HepG2 (cell line): ENCODE data around the gene NSFL1C. TPM values are rescaled to one million over a fixed set of nuclear protein-coding genes. Genes with fewer than 3 reads are reported as not detected.

ENCODE experiments used
- ATAC-seq: fragments of 200-7000 bp; cut with Tn5 transposase; 3 replicates; pipeline ENCODE4 v1.9.1; 2020; ENCODE audit warnings: mild to moderate bottlenecking, moderate library complexity
- BruUV-seq: library from RNA; stranded (reverse); fragments of 400-500 nt; replicated peaks from 2 replicates; lab custom pipeline; 2021; lab: Mats Ljungman, UMichigan
- CTCF ChIA-PET: fragments of 300-600 bp; formaldehyde crosslinking; extraction: SDS; loops from one replicate; lab custom pipeline; 2021; ENCODE audit warnings: low total read pairs, inconsistent platforms, low intra/inter-chr PET ratio; lab: Yijun Ruan, JAX
- POLR2A ChIA-PET: fragments of 350-600 bp; sonication (Branson Sonifier 250); formaldehyde crosslinking; loops from one replicate; lab custom pipeline; 2020; ENCODE audit warnings: antibody characterized with exemption, inconsistent platforms; lab: Yijun Ruan, JAX
- DNase-seq: peaks from one replicate; pipeline ENCODE4 v3.0.0-alpha.2; 2015; ENCODE audit warnings: low spot score
- FAIRE-seq: peaks from 3 replicates; lab custom pipeline; 2011; peaks lifted over from hg19 to GRCh38; lab: Jason Lieb, UNC
- H2AFZ ChIP-seq: one replicate; pipeline ENCODE4 v1.6.1; 2011; ENCODE audit warnings: low read length, inconsistent platforms
- H3K27ac ChIP-seq: fragments of 300-600 bp; 3 replicates; pipeline ENCODE4 v1.8.0; 2011; ENCODE audit warnings: mixed run types, mild to moderate bottlenecking, mixed read lengths, low read length, inconsistent platforms; ENCODE audit not compliant: insufficient read depth; ENCODE audit errors: extremely low read length
- H3K27me3 ChIP-seq, 2 experiments: fragments of 200-600 bp in 1 of 2; 2 replicates in 1 of 2; 3 replicates in 1 of 2; pipeline versions ENCODE4 v1.6.0 to v1.8.0; 2011; ENCODE audit warnings: low read length in 2 of 2, mild to moderate bottlenecking in 2 of 2, moderate library complexity in 2 of 2, inconsistent platforms in 1 of 2; ENCODE audit not compliant: insufficient read depth in 2 of 2, control insufficient read depth in 1 of 2
- H3K36me3 ChIP-seq, 2 experiments: fragments of 200-600 bp in 1 of 2; replicated peaks in 1 of 2; 2 replicates in 1 of 2; 3 replicates in 1 of 2; pipeline versions ENCODE4 v1.5.1 to v1.8.0; 2011; ENCODE audit warnings: low read length in 2 of 2, inconsistent platforms in 1 of 2; ENCODE audit not compliant: insufficient read depth in 2 of 2, control insufficient read depth in 1 of 2
- H3K4me1 ChIP-seq: 2 replicates; pipeline ENCODE4 v1.5.1; 2012; ENCODE audit warnings: low read length, inconsistent platforms; ENCODE audit not compliant: insufficient read depth
- H3K4me2 ChIP-seq: 2 replicates; pipeline ENCODE4 v1.6.0; 2011; ENCODE audit warnings: low read depth, low read length, inconsistent platforms
- H3K4me3 ChIP-seq, 3 experiments: fragments of 200-600 bp in 1 of 3; sonication (generic), shearing (Covaris generic) in 1 of 3; replicated peaks in 1 of 3; 2 replicates each; pipeline ENCODE4 v1.5.1; 2011 to 2016; ENCODE audit warnings: low read length in 3 of 3, inconsistent platforms in 2 of 3, low read depth in 2 of 3, mild to moderate bottlenecking in 2 of 3, control low read depth in 1 of 3, mixed read lengths in 1 of 3; ENCODE audit not compliant: insufficient read depth in 1 of 3
- H3K79me2 ChIP-seq: one replicate; pipeline ENCODE4 v1.6.1; 2011; ENCODE audit warnings: low read length, inconsistent platforms; ENCODE audit not compliant: insufficient read depth
- H3K9ac ChIP-seq: 2 replicates; pipeline ENCODE4 v1.6.0; 2011; ENCODE audit warnings: mild to moderate bottlenecking, low read depth, low read length, inconsistent platforms; ENCODE audit not compliant: insufficient read depth
- H3K9me3 ChIP-seq: 2 replicates; pipeline ENCODE4 v1.5.1; 2012; ENCODE audit warnings: mild to moderate bottlenecking, low read length
- H4K20me1 ChIP-seq: 2 replicates; pipeline ENCODE4 v1.6.0; 2011; ENCODE audit warnings: inconsistent platforms, mild to moderate bottlenecking, low read length, moderate library complexity; ENCODE audit not compliant: insufficient read depth
- ARID4A ChIP-seq: sonication (generic); formaldehyde crosslinking; IDR thresholded peaks from 2 replicates; pipeline ENCODE4 v1.5.0; 2020; ENCODE audit warnings: mild to moderate bottlenecking, missing genetic modification reagents, borderline replicate concordance
- CCDC6 ChIP-seq: sonication (generic); formaldehyde crosslinking; IDR thresholded peaks from 2 replicates; pipeline ENCODE4 v1.8.1; 2022; ENCODE audit warnings: mild to moderate bottlenecking, missing genetic modification reagents, moderate library complexity
- GMEB1 ChIP-seq: sonication (generic); formaldehyde crosslinking; IDR thresholded peaks from 2 replicates; pipeline ENCODE4 v1.5.1; 2020; ENCODE audit warnings: missing genetic modification reagents, mild to moderate bottlenecking, borderline replicate concordance
- IKZF4 ChIP-seq: sonication (generic); formaldehyde crosslinking; IDR thresholded peaks from 2 replicates; pipeline ENCODE4 v1.5.1; 2020; ENCODE audit warnings: borderline replicate concordance, mild to moderate bottlenecking, low read depth, missing genetic modification reagents; ENCODE audit errors: not compliant biosample characterization
- KMT2A ChIP-seq: sonication (generic); formaldehyde crosslinking; IDR thresholded peaks from 2 replicates; pipeline ENCODE4 v1.4.0; 2020; ENCODE audit warnings: missing genetic modification reagents
- MIER3 ChIP-seq: IDR thresholded peaks from 2 replicates; pipeline ENCODE4 v1.6.1; 2016; ENCODE audit warnings: missing compliant biosample characterization, borderline replicate concordance
- MIXL1 ChIP-seq: IDR thresholded peaks from 2 replicates; pipeline ENCODE4 v1.6.1; 2016
- MZF1 ChIP-seq: sonication (generic); formaldehyde crosslinking; IDR thresholded peaks from 2 replicates; pipeline ENCODE4 v1.8.1; 2023; ENCODE audit warnings: mild to moderate bottlenecking, missing genetic modification reagents, borderline replicate concordance
- PAWR ChIP-seq: sonication (generic); formaldehyde crosslinking; IDR thresholded peaks from 2 replicates; pipeline ENCODE4 v1.4.0; 2020; ENCODE audit warnings: missing genetic modification reagents, mild to moderate bottlenecking, borderline replicate concordance
- REXO4 ChIP-seq: sonication (generic); formaldehyde crosslinking; IDR thresholded peaks from 2 replicates; pipeline ENCODE4 v1.8.0; 2022; ENCODE audit warnings: missing genetic modification reagents, mild to moderate bottlenecking, borderline replicate concordance
- TEAD2 ChIP-seq: sonication (generic); formaldehyde crosslinking; IDR thresholded peaks from 2 replicates; pipeline ENCODE4 v1.9.0; 2021; ENCODE audit warnings: missing genetic modification reagents
- TOE1 ChIP-seq: sonication (generic); formaldehyde crosslinking; IDR thresholded peaks from 2 replicates; pipeline ENCODE4 v1.4.0; 2020; ENCODE audit warnings: mild to moderate bottlenecking, missing genetic modification reagents
- YY1 ChIP-seq: IDR thresholded peaks from 2 replicates; pipeline ENCODE4 v1.6.1; 2011; ENCODE audit warnings: low read length, low read depth, moderate library complexity, mild to moderate bottlenecking; ENCODE audit not compliant: insufficient read depth, insufficient replicate concordance
- ZBTB42 ChIP-seq: sonication (generic); formaldehyde crosslinking; IDR thresholded peaks from 2 replicates; pipeline ENCODE4 v1.5.0; 2020; ENCODE audit warnings: mild to moderate bottlenecking, missing genetic modification reagents
- ZNF12 ChIP-seq: sonication (generic); formaldehyde crosslinking; IDR thresholded peaks from 2 replicates; pipeline ENCODE4 v1.5.0; 2020; ENCODE audit warnings: missing genetic modification reagents
- ZNF207 ChIP-seq: fragments of 450-650 bp; IDR thresholded peaks from 2 replicates; pipeline ENCODE4 v1.6.1; 2016; ENCODE audit warnings: antibody characterized with exemption, borderline replicate concordance
- ZNF724P ChIP-seq: sonication (generic); formaldehyde crosslinking; IDR thresholded peaks from 2 replicates; pipeline ENCODE4 v1.8.0; 2022; ENCODE audit warnings: missing genetic modification reagents, borderline replicate concordance
- ZNF770 ChIP-seq: sonication (generic); formaldehyde crosslinking; IDR thresholded peaks from 2 replicates; pipeline ENCODE4 v1.5.0; 2020; ENCODE audit warnings: mild to moderate bottlenecking, missing genetic modification reagents
- WGBS: methylation state at CpG from one replicate; pipeline ENCODE4 v1.1.6; 2017; ENCODE audit warnings: low lambda C conversion rate; 5-methylcytosine and 5-hydroxymethylcytosine counted together
- in situ Hi-C: cut with HindIII; loops from 2 replicates; pipeline ENCODE4 v1.10.0; 2017; ENCODE audit warnings: low pct_unique_long_range_greater_than_20kb; ENCODE audit not compliant: extremely low pct_ligation_motif_present
- intact Hi-C: fragments of 100-400 bp; cut with micrococcal nuclease; formaldehyde crosslinking; loops from one replicate; pipeline ENCODE4 v1.10.0; 2022; ENCODE audit not compliant: unreplicated experiment
- polyA plus RNA-seq, 8 experiments: library from polyadenylated mRNA; depleted of rRNA in 3 of 8; stranded (reverse) in 7 of 8; unstranded in 1 of 8; fragments of >200 nt; fragmentation: Illumina TruSeq in 4 of 8; extraction: Trizol in 4 of 8; gene quantifications; 2 replicates each; pipeline versions ENCODE4 v1.2.1 to v1.2.3, GENCODE V29; 2011 to 2016; ENCODE audit warnings: low read depth in 4 of 8, missing spikeins in 1 of 8, mixed read lengths in 1 of 8; ENCODE audit not compliant: insufficient read depth in 1 of 8
- total RNA-seq, 5 experiments: library from RNA; depleted of rRNA; stranded (reverse); fragments of >200 nt; fragmentation: Illumina TruSeq; extraction: Trizol; gene quantifications; 2 replicates each; pipeline ENCODE4 v1.2.3, GENCODE V29; 2016; ENCODE audit warnings: low read depth in 1 of 5

NSFL1C gene
- total and polyA plus RNA-seq, 2 of the 13 experiments (the other 11 are each of a cell fraction or from before 2014, with no cell fraction given) = 22.9 to 62.7 TPM

GRCh38 chr20:1420066-1420465 lies 46.6 kb downstream of the NSFL1C start:
- peaks cover 31% of the 10 kb centered on the region for H3K4me1 ChIP-seq

More at GRCh38 chr20:1420066-1420465, 46.6 kb downstream of the NSFL1C start:
- WGBS = 71% methylated on average over 4 of the region's 4 CpGs
- intact Hi-C loops (no loop called here), in situ Hi-C loops (no loop called here)
- no peak for ATAC-seq
- no peak overlapping the region for H3K9ac ChIP-seq
- BruUV-seq = no TSS peak
- H3K27ac ChIP-seq = no peak overlapping the region
- CTCF ChIA-PET = no interaction called here
- H3K4me3 ChIP-seq = no peak overlapping the region
- no peaks in the 10 kb centered on the region for H3K79me2 ChIP-seq
- no peaks in the 10 kb centered on the region for H3K9me3 ChIP-seq
- POLR2A ChIA-PET = no interaction called here
- no peak overlapping the region for H3K4me2 ChIP-seq
- FAIRE-seq = no peak
- no peaks in the 10 kb centered on the region for H4K20me1 ChIP-seq
- no peaks in the 10 kb centered on the region for H3K27me3 ChIP-seq
- H2AFZ ChIP-seq = no peak overlapping the region
- H3K36me3 ChIP-seq = no peaks in the 10 kb centered on the region
- DNase-seq = no peak
- TF ChIP-seq IKZF4 (CRISPR knock-in tag) (no peak), KMT2A (CRISPR knock-in tag) (no peak), ZNF724P (CRISPR knock-in tag) (no peak), REXO4 (CRISPR knock-in tag) (no peak), ZBTB42 (no peak), MIXL1 (CRISPR knock-in tag) (no peak), MIER3 (CRISPR knock-in tag) (no peak), ZNF12 (CRISPR knock-in tag) (no peak), MZF1 (no peak), GMEB1 (CRISPR knock-in tag) (no peak), ZNF770 (CRISPR knock-in tag) (no peak), TEAD2 (CRISPR knock-in tag) (no peak), ARID4A (CRISPR knock-in tag) (no peak), CCDC6 (CRISPR knock-in tag) (no peak), ZNF207 (no peak), TOE1 (no peak), PAWR (CRISPR knock-in tag) (no peak), YY1 (no peak)
